Measurements from ENCODE around the gene CBFA2T3.

DNA sequence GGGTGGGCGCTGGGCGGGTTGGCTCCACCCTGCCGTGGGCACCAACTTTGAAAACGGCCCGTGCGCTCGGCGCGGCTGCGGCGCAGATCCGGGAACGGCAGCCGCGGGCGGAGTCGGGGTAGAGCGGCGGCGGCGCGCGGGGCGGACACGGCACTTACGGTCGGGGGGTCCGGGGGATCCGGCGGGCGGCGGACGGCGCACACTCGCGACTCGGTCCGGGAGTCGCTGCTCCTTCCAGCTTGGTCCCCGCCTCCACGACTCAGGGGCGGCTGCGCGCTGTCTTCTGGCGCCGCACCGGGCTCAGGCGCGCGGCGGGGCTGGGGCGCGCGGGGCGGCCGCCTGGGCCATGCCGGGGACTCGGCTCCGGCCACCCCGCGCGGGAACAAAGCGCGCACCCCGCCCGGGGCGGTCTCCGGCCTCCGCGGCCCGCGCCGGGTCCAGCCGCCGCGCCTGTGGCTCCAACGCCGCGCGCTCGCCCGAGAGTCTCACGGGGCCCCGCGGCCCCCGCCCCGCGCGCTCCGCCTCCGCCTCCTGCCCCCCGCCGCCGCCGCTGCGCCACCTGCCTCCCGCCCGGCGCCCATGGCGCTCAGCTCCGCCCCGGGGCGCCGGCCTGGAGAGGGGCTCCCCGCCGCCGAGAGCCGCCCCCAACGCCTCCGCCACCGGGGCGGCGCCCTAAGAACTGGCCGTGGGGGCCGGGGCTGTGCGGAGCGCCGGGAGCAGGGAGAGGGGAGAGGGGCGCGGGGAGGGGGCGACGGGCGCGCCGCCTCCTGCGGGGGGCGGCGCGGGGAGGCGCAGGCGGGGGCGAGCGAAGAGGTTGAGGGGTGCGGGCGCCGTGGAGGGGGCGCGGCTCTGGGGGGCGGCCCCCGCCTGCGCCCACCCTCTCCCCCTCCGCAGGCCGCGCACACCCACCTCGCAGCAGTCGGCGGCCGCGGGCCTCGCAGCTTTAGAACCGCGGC is 35.9 kb downstream of the CBFA2T3 start:
- TF ChIP-seq YY1 (IDR thresholded peaks at IDR 0.05; ENCODE audit: insufficient read depth, insufficient read length) (no peak), SUZ12 (IDR thresholded peaks at IDR 0.05; ENCODE audit: extremely low read depth, insufficient read depth, insufficient read length) (no peak), ZNF274 (IDR thresholded peaks at IDR 0.05; ENCODE audit: low read depth, low read length) (no peak)
